Ascending aorta (tissue), 2 donors: ENCODE data around the gene TCAP. TPM values are rescaled to one million over a fixed set of nuclear protein-coding genes. Genes with fewer than 3 reads are reported as not detected.
A peak's percentile ranks its signal among the peaks of the same experiment; 100 is the strongest.

Source experiments
- DNase-seq, 2 donors: peaks; one replicate each; pipeline ENCODE4 v3.0.0-alpha.2; 2019; ENCODE audit warnings: low spot score in 2 of 2
- H3K27ac ChIP-seq, 2 donors: fragments of 200-600 bp; sonication (generic); one replicate each; pipeline ENCODE4 v1.5.1; 2016 to 2017; ENCODE audit warnings: mild to moderate bottlenecking in 1 of 2
- H3K27me3 ChIP-seq: fragments of 200-600 bp; sonication (generic); one replicate; pipeline ENCODE4 v1.5.1; 2017
- H3K36me3 ChIP-seq, 2 donors: fragments of 200-600 bp; sonication (generic); one replicate each; pipeline ENCODE4 v1.5.1; 2016
- H3K4me1 ChIP-seq, 2 donors: fragments of 200-600 bp; sonication (generic); one replicate each; pipeline ENCODE4 v1.5.1; 2016 to 2017; ENCODE audit warnings: mild to moderate bottlenecking in 1 of 2
- H3K4me3 ChIP-seq, 2 donors: fragments of 200-600 bp; sonication (generic); one replicate each; pipeline ENCODE4 v1.5.1; 2016 to 2017; ENCODE audit warnings: mild to moderate bottlenecking in 1 of 2
- H3K9me3 ChIP-seq, 2 donors: fragments of 200-600 bp; sonication (generic); one replicate each; pipeline ENCODE4 v1.5.1; 2016
- intact Hi-C: fragments of 100-400 bp; cut with DNase I; formaldehyde crosslinking; loops from one replicate; pipeline ENCODE4 v1.15.1; 2023
- total RNA-seq: library from RNA; depleted of rRNA; stranded (reverse); fragments of >200 nt; gene quantifications from one replicate; pipeline ENCODE4 v1.1.0, GENCODE V29; 2016
- TF ChIP-seq, protein P1 (sequence below), 3 experiments: fragments of 200-600 bp in 2 of 3; fragments of 450-650 bp in 1 of 3; sonication (generic) in 2 of 3; IDR thresholded peaks; one replicate each; pipeline ENCODE4 v1.5.1; 2016 to 2019; ENCODE audit warnings: antibody characterized with exemption in 3 of 3, mild to moderate bottlenecking in 1 of 3, moderate library complexity in 1 of 3

TCAP gene
- total RNA-seq, 1 donor from 2014 or later = not detected

DNA sequence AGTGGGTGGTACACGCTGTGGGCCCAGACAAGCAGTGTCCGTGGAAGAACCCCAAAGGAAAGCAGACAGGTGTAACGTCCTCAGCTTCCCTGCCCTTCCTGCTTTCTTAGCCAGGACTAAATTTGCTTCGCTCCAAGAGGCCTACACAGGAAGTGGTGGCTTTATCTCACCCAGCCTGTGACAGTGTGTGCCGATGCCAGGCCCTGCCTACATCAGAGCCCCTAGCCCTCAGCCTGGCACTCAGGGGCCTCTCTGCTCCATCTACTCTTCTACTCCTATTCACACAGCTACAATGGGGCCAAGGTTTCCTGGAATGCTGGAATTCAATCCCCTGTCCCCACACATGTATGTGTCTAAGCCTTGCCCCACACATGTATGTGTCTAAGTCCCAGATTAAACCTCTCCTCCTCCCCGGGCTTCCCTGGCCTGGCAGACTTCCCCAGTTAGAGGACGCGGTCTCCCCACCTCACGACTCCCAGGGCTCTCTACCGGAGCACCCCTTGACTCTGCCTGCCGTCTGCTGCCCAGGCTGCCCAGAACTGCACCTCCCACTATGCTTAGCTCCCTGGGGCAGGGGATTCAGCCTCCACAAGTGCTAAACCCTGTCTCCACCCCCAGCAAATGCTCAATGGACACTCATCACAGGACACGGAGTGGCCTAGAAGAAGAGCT, 14.5 kb downstream of the TCAP start:
- Histone ChIP-seq H3K36me3 (peaks cover 10 to 19% of the 10 kb centered on the region in 2 donors), H3K4me3 (no peak overlapping the region), H3K27me3 (no peaks in the 10 kb centered on the region), H3K9me3 (no peaks in the 10 kb centered on the region), H3K27ac (peak overlapping the region; percentile 90 to 95), H3K4me1 (peaks cover 23 to 38% of the 10 kb centered on the region in 2 donors)
- DNase-seq = no peak
- TF ChIP-seq, protein P1, sequence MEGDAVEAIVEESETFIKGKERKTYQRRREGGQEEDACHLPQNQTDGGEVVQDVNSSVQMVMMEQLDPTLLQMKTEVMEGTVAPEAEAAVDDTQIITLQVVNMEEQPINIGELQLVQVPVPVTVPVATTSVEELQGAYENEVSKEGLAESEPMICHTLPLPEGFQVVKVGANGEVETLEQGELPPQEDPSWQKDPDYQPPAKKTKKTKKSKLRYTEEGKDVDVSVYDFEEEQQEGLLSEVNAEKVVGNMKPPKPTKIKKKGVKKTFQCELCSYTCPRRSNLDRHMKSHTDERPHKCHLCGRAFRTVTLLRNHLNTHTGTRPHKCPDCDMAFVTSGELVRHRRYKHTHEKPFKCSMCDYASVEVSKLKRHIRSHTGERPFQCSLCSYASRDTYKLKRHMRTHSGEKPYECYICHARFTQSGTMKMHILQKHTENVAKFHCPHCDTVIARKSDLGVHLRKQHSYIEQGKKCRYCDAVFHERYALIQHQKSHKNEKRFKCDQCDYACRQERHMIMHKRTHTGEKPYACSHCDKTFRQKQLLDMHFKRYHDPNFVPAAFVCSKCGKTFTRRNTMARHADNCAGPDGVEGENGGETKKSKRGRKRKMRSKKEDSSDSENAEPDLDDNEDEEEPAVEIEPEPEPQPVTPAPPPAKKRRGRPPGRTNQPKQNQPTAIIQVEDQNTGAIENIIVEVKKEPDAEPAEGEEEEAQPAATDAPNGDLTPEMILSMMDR (IDR thresholded peaks at IDR 0.05) = no peak
- intact Hi-C loops = loop anchor here (2.0 kb wide), 1 partner anchor 25 kb away; no protein-coding TSS in a partner anchor

DNA sequence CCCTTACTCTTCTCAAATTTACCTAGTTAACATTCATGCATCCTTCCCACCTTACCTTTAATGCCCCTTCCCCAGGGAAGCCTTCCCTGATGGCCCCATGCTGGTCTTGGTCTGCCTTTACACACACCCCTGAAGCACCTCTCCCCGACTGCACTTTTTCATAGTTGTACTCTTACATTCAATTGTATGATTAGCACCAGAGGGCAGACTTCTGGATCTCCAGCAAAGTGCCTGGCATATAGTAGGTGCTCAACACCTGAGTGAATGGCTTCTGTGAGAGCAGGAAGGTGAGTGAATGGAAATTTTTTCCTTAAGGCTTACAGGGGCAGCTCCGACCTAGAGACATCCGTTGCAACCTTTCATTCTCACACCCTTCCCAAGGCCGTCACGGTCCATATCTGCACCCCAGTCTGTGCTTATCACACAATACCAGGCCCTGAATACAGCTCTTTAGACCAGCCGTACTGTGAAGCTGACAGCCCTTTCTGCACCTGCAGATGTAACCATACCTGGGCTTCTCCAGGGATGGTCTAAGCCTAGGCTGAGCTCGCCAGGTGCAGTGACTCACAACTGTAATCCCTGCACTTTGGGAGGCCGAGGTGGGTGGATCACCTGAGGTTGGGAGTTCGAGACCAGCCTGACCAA, 18.3 kb downstream of the TCAP start:
- intact Hi-C loops = no loop called here
- Histone ChIP-seq H3K4me1 (peaks cover 1 to 10% of the 10 kb centered on the region in 2 donors), H3K27ac (no peak overlapping the region), H3K9me3 (no peaks in the 10 kb centered on the region), H3K27me3 (no peaks in the 10 kb centered on the region), H3K36me3 (peaks cover 10 to 21% of the 10 kb centered on the region in 2 donors), H3K4me3 (no peak overlapping the region)
- TF ChIP-seq, protein P1 (IDR thresholded peaks at IDR 0.05) = no peak
- no peak for DNase-seq

DNA sequence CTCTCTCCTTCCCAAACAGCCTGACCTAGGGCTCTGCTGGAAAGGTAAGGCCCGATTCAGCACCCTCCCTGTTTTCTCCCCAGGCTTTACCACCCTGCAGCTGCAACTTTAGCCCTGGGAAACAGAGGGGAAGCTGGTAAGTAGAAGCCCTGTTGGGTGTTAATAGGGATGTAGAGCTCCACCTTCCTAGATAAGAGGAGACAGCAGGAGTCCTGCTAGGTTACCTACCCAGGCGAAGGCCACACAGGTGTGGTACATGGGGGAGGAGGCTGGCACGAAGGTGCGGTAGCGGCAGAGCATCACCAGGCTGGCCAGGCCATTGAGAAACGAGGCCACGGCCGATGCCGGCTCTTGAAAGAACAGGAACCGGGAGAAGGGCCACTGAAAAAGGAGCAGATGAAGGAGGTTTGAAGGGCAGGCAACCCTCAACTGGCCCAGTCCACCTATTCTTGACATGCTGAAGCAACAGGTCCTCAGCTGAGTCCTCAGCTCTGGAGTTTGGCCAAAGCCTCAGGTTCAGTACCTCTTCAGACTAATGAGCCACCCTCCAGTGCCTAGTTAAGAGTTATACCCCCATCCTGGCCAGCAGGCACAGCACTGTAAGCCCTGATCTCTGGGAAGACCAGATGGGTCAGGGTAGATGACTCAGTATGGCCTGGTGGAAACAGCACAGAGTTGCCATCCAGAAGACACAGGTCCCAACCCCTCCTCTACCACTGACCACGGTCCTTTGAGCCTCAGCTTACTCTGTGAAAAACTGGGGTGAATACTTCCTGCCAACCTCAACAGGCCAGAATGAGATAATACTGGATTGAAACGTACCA, 19.4 kb downstream of the TCAP start:
- Histone ChIP-seq H3K36me3 (peaks cover 10 to 21% of the 10 kb centered on the region in 2 donors), H3K27ac (no peak overlapping the region), H3K9me3 (no peaks in the 10 kb centered on the region), H3K27me3 (no peaks in the 10 kb centered on the region), H3K4me1 (peaks cover 0 to 13% of the 10 kb centered on the region in 2 donors), H3K4me3 (no peak overlapping the region)
- DNase-seq = no peak
- intact Hi-C loops = no loop called here
- TF ChIP-seq, protein P1 (IDR thresholded peaks at IDR 0.05) = no peak

DNA sequence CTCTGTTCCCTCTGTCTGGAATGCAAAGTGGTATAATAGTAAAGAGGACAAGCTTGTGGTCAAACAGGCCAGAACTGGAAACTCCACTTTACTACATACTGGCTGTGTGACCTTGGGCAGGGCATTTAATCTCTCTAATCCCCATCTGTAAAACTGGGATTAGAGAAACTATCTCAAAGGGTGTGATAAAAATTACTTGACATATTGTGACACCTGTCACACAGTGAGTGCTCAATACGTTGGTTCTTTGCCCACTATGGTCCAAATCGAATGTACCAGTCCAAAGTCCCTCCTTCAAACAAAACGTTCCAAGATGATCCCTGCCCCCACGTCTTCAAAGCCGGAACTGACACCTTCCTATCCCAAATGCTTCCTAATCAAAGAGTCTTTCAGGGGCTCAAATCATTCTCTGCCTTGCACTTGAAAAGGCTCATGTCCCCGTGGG, 22.0 kb downstream of the TCAP start:
- no peaks in the 10 kb centered on the region for H3K9me3 ChIP-seq
- peak overlapping the region; percentile 50 to 79 for H3K4me3 ChIP-seq
- no peaks in the 10 kb centered on the region for H3K27me3 ChIP-seq
- intact Hi-C loops = loop anchor here (1.0 kb wide), 1 partner anchor 43 kb away; the partner anchor contains the start of gene MIEN1
- H3K4me1 ChIP-seq = peaks cover 0 to 13% of the 10 kb centered on the region in 2 donors
- peaks cover 10 to 18% of the 10 kb centered on the region in 2 donors for H3K36me3 ChIP-seq
- no peak for DNase-seq
- TF ChIP-seq, protein P1 (IDR thresholded peaks at IDR 0.05) = no peak
- peak overlapping the region; percentile 92 to 95 for H3K27ac ChIP-seq
